ENCODE measurements around the gene HKDC1. TPM values are rescaled to one million over a fixed set of nuclear protein-coding genes. Genes with fewer than 3 reads are reported as not detected.

HKDC1 gene
- total and polyA plus RNA-seq, 10 of the 15 experiments (the other 5 are each of a cell fraction or from before 2014, with no cell fraction given) = 0.04 to 0.34 (median 0.13) TPM; not detected in 5

GRCh38 chr10:69226919-69227450, 6.9 kb downstream of the HKDC1 start:
- Histone ChIP-seq H3K27ac (ENCODE audit: control insufficient read depth, insufficient read depth) (no peak overlapping the region), H2AFZ (ENCODE audit: control insufficient read depth, low read depth, low read length) (no peak overlapping the region), H3K27me3 (replicated peaks in 1 of 2; ENCODE audit: control insufficient read depth in 2 of 2, insufficient read depth in 2 of 2, low read length in 1 of 2) (no peaks in the 10 kb centered on the region), H3K4me1 (ENCODE audit: control insufficient read depth, insufficient read depth, low read length) (peaks cover 40% of the 10 kb centered on the region), H3K4me2 (ENCODE audit: control insufficient read depth, insufficient read depth) (no peak overlapping the region), H3K36me3 (ENCODE audit: control insufficient read depth in 2 of 2, insufficient read depth in 2 of 2, low read length in 1 of 2) (no peaks in the 10 kb centered on the region), H3K9me3 (replicated peaks; ENCODE audit: control insufficient read depth, insufficient read depth, low read length) (no peaks in the 10 kb centered on the region), H3K4me3 (no peak overlapping the region), H3K79me2 (ENCODE audit: control insufficient read depth, insufficient read depth, low read length) (no peaks in the 10 kb centered on the region), H4K20me1 (ENCODE audit: control insufficient read depth, insufficient read depth) (no peaks in the 10 kb centered on the region), H3K9ac (ENCODE audit: control insufficient read depth, insufficient read depth, low read length) (no peak overlapping the region)
- ATAC-seq (no peak), FAIRE-seq (no peak), DNase-seq (ENCODE audit: low read depth, low spot score) (no peak)
- ChIA-PET CTCF (interaction anchor here (1.0 to 5.8 kb wide), 3 partner anchors 9 to 221 kb away, joined by 4 to 40 read pairs (median 25); no protein-coding TSS in a partner anchor), POLR2A (interaction anchor here (0.6 to 1.2 kb wide), 2 partner anchors 25 to 100 kb away, joined by 4 to 5 read pairs; no protein-coding TSS in a partner anchor), SMC1A (ENCODE audit: uncharacterized antibody, unreplicated experiment) (no interaction called here), RAD21 (ENCODE audit: unreplicated experiment) (interaction anchor here (0.9 to 1.0 kb wide), 2 partner anchors 135 to 175 kb away, joined by 3 to 4 read pairs; no protein-coding TSS in a partner anchor)
- BruUV-seq (replicated peaks) = no TSS peak
- intact Hi-C loops (cut with micrococcal nuclease; ENCODE audit: unreplicated experiment) = loop anchor here (10.0 kb wide), 1 partner anchor 102 kb away; the partner anchor contains the start of gene VPS26A
- TF ChIP-seq ZNF274 (IDR thresholded peaks at IDR 0.05; ENCODE audit: insufficient read depth, insufficient read length) = no peak
- TF ChIP-seq HDAC2 (IDR thresholded peaks at IDR 0.05) = no peak
- TF ChIP-seq NR2C1 (IDR thresholded peaks at IDR 0.05) = no peak
- in situ Hi-C loops (cut with MboI) = loop anchor here (10.0 kb wide), 1 partner anchor 232 kb away; no protein-coding TSS in a partner anchor
- WGBS (ENCODE audit: insufficient coverage, insufficient replicate concordance, low lambda C conversion rate, missing lambda C conversion rate) = 91% methylated on average over 14 of the region's 14 CpGs

- Histone ChIP-seq H3K27ac (ENCODE audit: control insufficient read depth, insufficient read depth) (peak overlapping the region; percentile 87), H3K79me2 (ENCODE audit: control insufficient read depth, insufficient read depth, low read length) (no peaks in the 10 kb centered on the region), H3K9ac (ENCODE audit: control insufficient read depth, insufficient read depth, low read length) (0 out of 2 replicates have a peak overlapping the region, but pooled peaks have one; percentile 15), H3K4me2 (ENCODE audit: control insufficient read depth, insufficient read depth) (peak overlapping the region; percentile 88), H3K36me3 (ENCODE audit: control insufficient read depth in 2 of 2, insufficient read depth in 2 of 2, low read length in 1 of 2) (no peaks in the 10 kb centered on the region), H3K4me3 (no peak overlapping the region), H3K4me1 (ENCODE audit: control insufficient read depth, insufficient read depth, low read length) (peaks cover 28% of the 10 kb centered on the region), H2AFZ (ENCODE audit: control insufficient read depth, low read depth, low read length) (peak overlapping the region; percentile 2; the same call in 1 of the 2 replicates), H3K27me3 (replicated peaks in 1 of 2; ENCODE audit: control insufficient read depth in 2 of 2, insufficient read depth in 2 of 2, low read length in 1 of 2) (no peaks in the 10 kb centered on the region), H4K20me1 (ENCODE audit: control insufficient read depth, insufficient read depth) (no peaks in the 10 kb centered on the region), H3K9me3 (replicated peaks; ENCODE audit: control insufficient read depth, insufficient read depth, low read length) (no peaks in the 10 kb centered on the region)
- SMC1A ChIA-PET (ENCODE audit: uncharacterized antibody, unreplicated experiment) = interaction anchor here (1.1 to 3.1 kb wide), 4 partner anchors 96 to 223 kb away, joined by 3 to 15 read pairs (median 4); no protein-coding TSS in a partner anchor
- intact Hi-C loops (cut with micrococcal nuclease; ENCODE audit: unreplicated experiment) = loop anchor here (10.0 kb wide), 1 partner anchor 103 kb away; the partner anchor contains the start of gene VPS26A
- WGBS (ENCODE audit: insufficient coverage, insufficient replicate concordance, low lambda C conversion rate, missing lambda C conversion rate) = 57% methylated on average over 2 of the region's 2 CpGs
- RAD21 ChIA-PET (ENCODE audit: unreplicated experiment) = interaction anchor here (1.4 to 2.3 kb wide), 6 partner anchors 24 to 223 kb away, joined by 5 to 10 read pairs (median 6); no protein-coding TSS in a partner anchor
- no peak for ATAC-seq
- DNase-seq (ENCODE audit: low read depth, low spot score) = no peak
- in situ Hi-C loops (cut with MboI) = loop anchor here (10.0 kb wide), 1 partner anchor 233 kb away; no protein-coding TSS in a partner anchor
- CTCF ChIA-PET = interaction anchor here (1.1 to 3.2 kb wide), 6 partner anchors 134 to 273 kb away, joined by 3 to 25 read pairs (median 8); partner anchors contain the start of gene DDX21
- no peak for FAIRE-seq
- POLR2A ChIA-PET = interaction anchor here (0.8 to 1.9 kb wide), 5 partner anchors 89 to 272 kb away, joined by 3 to 6 read pairs (median 4); partner anchors contain the start of genes DDX21 and SRGN
- no TSS peak for BruUV-seq (replicated peaks)
- TF ChIP-seq PAX5 (IDR thresholded peaks at IDR 0.05; ENCODE audit: borderline replicate concordance, low read depth, low read length) = no peak
- no peak for TF ChIP-seq NKRF (conservative IDR thresholded peaks at IDR 0.05)
- no peak for TF ChIP-seq E2F4 (IDR thresholded peaks at IDR 0.05; ENCODE audit: low read depth, low read length)
- TF ChIP-seq EGR1 (IDR thresholded peaks at IDR 0.05; ENCODE audit: borderline replicate concordance in 1 of 2, low read depth in 2 of 2, low read length in 2 of 2) = no peak
- no peak for TF ChIP-seq CEBPZ (IDR thresholded peaks at IDR 0.05; ENCODE audit: low read depth, low read length)
These were observed 8.0 kb downstream of the HKDC1 start for GRCh38 chr10:69228151-69228550.

Data from GM12878 (cell line).